H1 (cell line): ENCODE data around the gene LRRC26. TPM values are rescaled to one million over a fixed set of nuclear protein-coding genes. Genes with fewer than 3 reads are reported as not detected.

Source experiments
- BRCA1 ChIP-seq: IDR thresholded peaks from 2 replicates; pipeline ENCODE4 v1.6.1; 2012; ENCODE audit warnings: low read depth, low read length, improper control_type of control experiment
- CBX5 ChIP-seq: fragments of 300-800, 300-1000 bp; sonication (generic); IDR thresholded peaks from 2 replicates; pipeline ENCODE4 v1.7.1; 2016; ENCODE audit warnings: antibody characterized with exemption, low read length, low read depth
- KDM5A ChIP-seq: fragments of 200-600 bp; IDR thresholded peaks from 2 replicates; pipeline ENCODE4 v1.7.1; 2012; ENCODE audit warnings: mild to moderate bottlenecking, low read length, inconsistent platforms, mixed read lengths
- SP1 ChIP-seq: IDR thresholded peaks from 2 replicates; pipeline ENCODE4 v1.6.1; 2011; ENCODE audit warnings: low read depth, low read length
- TEAD4 ChIP-seq: IDR thresholded peaks from 2 replicates; pipeline ENCODE4 v1.6.1; 2012; ENCODE audit warnings: low read depth, low read length, inconsistent platforms, mixed read lengths
- ZNF274 ChIP-seq: IDR thresholded peaks from 2 replicates; pipeline ENCODE4 v1.7.0; 2012; ENCODE audit warnings: low read length, borderline replicate concordance; ENCODE audit errors: extremely low read depth
- polyA plus RNA-seq, 7 experiments: library from polyadenylated mRNA; depleted of rRNA in 3 of 7; stranded (reverse) in 5 of 7; unstranded in 2 of 7; fragments of >200 nt in 5 of 7; fragments of 200-250 nt in 2 of 7; gene quantifications; 1 replicate in 5 of 7; 2 replicates in 1 of 7; 4 replicates in 1 of 7; pipeline versions ENCODE4 v1.2.1 to v1.2.3, GENCODE V29; 2011 to 2013; ENCODE audit warnings: missing spikeins in 2 of 7, mixed read lengths in 2 of 7
- total RNA-seq: library from RNA; stranded (reverse); fragmentation: NEBNext Ultra II Directional; extraction: Animal tissue kit (Norgen Biotek cat#: 25700); gene quantifications from 2 replicates; pipeline ENCODE4 v1.2.1, GENCODE V29; 2021
- TF ChIP-seq, protein P1 (sequence below): fragments of 300-600 bp; sonication (generic); IDR thresholded peaks from 2 replicates; pipeline ENCODE4 v1.7.1; 2012; ENCODE audit warnings: low read length, moderate library complexity, mild to moderate bottlenecking, inconsistent platforms; ENCODE audit not compliant: insufficient replicate concordance
- TF ChIP-seq, protein P2 (sequence below), 3 experiments: IDR thresholded peaks; 1 replicate in 2 of 3; 2 replicates in 1 of 3; pipeline versions ENCODE4 v1.5.1 to v1.6.1; 2011; ENCODE audit warnings: low read length in 3 of 3, mild to moderate bottlenecking in 3 of 3, inconsistent platforms in 2 of 3, low read depth in 1 of 3, moderate library complexity in 1 of 3; ENCODE audit not compliant: insufficient read depth in 1 of 3; ENCODE audit errors: control extremely low read depth in 1 of 3
- TF ChIP-seq, protein P3 (sequence below): IDR thresholded peaks from 2 replicates; pipeline ENCODE4 v1.6.1; 2012; ENCODE audit warnings: inconsistent platforms

The LRRC26 gene
- total and polyA plus RNA-seq, 2 of the 8 experiments (the other 6 are each of a cell fraction or from before 2014, with no cell fraction given): 0.34 to 0.85 TPM

DNA sequence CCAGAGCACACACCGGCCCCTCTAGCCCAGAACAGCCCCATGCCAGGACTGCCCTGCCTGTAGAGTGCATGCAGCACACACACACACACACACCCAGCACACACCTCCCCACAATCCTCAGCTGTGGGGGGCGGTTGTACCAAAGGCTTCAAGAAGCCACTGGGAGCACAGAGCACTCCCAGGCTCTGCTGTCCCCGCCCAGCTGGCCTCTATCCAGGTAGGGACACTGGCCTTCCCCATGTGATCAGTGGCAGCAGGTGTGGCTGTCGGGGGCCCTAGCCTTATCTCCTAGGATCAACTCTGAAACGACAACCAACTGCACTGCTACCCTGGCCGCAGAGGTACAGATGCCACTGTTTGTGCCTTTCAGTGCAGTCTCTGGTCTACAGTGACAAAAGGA, 16.5 kb upstream of the LRRC26 start (continued):
- TF ChIP-seq, protein P1, sequence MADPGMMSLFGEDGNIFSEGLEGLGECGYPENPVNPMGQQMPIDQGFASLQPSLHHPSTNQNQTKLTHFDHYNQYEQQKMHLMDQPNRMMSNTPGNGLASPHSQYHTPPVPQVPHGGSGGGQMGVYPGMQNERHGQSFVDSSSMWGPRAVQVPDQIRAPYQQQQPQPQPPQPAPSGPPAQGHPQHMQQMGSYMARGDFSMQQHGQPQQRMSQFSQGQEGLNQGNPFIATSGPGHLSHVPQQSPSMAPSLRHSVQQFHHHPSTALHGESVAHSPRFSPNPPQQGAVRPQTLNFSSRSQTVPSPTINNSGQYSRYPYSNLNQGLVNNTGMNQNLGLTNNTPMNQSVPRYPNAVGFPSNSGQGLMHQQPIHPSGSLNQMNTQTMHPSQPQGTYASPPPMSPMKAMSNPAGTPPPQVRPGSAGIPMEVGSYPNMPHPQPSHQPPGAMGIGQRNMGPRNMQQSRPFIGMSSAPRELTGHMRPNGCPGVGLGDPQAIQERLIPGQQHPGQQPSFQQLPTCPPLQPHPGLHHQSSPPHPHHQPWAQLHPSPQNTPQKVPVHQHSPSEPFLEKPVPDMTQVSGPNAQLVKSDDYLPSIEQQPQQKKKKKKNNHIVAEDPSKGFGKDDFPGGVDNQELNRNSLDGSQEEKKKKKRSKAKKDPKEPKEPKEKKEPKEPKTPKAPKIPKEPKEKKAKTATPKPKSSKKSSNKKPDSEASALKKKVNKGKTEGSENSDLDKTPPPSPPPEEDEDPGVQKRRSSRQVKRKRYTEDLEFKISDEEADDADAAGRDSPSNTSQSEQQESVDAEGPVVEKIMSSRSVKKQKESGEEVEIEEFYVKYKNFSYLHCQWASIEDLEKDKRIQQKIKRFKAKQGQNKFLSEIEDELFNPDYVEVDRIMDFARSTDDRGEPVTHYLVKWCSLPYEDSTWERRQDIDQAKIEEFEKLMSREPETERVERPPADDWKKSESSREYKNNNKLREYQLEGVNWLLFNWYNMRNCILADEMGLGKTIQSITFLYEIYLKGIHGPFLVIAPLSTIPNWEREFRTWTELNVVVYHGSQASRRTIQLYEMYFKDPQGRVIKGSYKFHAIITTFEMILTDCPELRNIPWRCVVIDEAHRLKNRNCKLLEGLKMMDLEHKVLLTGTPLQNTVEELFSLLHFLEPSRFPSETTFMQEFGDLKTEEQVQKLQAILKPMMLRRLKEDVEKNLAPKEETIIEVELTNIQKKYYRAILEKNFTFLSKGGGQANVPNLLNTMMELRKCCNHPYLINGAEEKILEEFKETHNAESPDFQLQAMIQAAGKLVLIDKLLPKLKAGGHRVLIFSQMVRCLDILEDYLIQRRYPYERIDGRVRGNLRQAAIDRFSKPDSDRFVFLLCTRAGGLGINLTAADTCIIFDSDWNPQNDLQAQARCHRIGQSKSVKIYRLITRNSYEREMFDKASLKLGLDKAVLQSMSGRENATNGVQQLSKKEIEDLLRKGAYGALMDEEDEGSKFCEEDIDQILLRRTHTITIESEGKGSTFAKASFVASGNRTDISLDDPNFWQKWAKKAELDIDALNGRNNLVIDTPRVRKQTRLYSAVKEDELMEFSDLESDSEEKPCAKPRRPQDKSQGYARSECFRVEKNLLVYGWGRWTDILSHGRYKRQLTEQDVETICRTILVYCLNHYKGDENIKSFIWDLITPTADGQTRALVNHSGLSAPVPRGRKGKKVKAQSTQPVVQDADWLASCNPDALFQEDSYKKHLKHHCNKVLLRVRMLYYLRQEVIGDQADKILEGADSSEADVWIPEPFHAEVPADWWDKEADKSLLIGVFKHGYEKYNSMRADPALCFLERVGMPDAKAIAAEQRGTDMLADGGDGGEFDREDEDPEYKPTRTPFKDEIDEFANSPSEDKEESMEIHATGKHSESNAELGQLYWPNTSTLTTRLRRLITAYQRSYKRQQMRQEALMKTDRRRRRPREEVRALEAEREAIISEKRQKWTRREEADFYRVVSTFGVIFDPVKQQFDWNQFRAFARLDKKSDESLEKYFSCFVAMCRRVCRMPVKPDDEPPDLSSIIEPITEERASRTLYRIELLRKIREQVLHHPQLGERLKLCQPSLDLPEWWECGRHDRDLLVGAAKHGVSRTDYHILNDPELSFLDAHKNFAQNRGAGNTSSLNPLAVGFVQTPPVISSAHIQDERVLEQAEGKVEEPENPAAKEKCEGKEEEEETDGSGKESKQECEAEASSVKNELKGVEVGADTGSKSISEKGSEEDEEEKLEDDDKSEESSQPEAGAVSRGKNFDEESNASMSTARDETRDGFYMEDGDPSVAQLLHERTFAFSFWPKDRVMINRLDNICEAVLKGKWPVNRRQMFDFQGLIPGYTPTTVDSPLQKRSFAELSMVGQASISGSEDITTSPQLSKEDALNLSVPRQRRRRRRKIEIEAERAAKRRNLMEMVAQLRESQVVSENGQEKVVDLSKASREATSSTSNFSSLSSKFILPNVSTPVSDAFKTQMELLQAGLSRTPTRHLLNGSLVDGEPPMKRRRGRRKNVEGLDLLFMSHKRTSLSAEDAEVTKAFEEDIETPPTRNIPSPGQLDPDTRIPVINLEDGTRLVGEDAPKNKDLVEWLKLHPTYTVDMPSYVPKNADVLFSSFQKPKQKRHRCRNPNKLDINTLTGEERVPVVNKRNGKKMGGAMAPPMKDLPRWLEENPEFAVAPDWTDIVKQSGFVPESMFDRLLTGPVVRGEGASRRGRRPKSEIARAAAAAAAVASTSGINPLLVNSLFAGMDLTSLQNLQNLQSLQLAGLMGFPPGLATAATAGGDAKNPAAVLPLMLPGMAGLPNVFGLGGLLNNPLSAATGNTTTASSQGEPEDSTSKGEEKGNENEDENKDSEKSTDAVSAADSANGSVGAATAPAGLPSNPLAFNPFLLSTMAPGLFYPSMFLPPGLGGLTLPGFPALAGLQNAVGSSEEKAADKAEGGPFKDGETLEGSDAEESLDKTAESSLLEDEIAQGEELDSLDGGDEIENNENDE: no peak
- TF ChIP-seq, protein P2, sequence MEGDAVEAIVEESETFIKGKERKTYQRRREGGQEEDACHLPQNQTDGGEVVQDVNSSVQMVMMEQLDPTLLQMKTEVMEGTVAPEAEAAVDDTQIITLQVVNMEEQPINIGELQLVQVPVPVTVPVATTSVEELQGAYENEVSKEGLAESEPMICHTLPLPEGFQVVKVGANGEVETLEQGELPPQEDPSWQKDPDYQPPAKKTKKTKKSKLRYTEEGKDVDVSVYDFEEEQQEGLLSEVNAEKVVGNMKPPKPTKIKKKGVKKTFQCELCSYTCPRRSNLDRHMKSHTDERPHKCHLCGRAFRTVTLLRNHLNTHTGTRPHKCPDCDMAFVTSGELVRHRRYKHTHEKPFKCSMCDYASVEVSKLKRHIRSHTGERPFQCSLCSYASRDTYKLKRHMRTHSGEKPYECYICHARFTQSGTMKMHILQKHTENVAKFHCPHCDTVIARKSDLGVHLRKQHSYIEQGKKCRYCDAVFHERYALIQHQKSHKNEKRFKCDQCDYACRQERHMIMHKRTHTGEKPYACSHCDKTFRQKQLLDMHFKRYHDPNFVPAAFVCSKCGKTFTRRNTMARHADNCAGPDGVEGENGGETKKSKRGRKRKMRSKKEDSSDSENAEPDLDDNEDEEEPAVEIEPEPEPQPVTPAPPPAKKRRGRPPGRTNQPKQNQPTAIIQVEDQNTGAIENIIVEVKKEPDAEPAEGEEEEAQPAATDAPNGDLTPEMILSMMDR (IDR thresholded peaks at IDR 0.05; ENCODE audit: control extremely low read depth in 1 of 3, insufficient read depth in 1 of 3, low read depth in 1 of 3, low read length in 3 of 3): no peak
- TF ChIP-seq SP1: no peak
- TF ChIP-seq BRCA1: no peak
- no peak for TF ChIP-seq ZNF274
- TF ChIP-seq CBX5: no peak
- TF ChIP-seq KDM5A: no peak
- TF ChIP-seq, protein P3, sequence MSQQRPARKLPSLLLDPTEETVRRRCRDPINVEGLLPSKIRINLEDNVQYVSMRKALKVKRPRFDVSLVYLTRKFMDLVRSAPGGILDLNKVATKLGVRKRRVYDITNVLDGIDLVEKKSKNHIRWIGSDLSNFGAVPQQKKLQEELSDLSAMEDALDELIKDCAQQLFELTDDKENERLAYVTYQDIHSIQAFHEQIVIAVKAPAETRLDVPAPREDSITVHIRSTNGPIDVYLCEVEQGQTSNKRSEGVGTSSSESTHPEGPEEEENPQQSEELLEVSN: no peak
- no peak for TF ChIP-seq TEAD4
